AG04450 (cell line): Measurements from ENCODE around the gene ARHGAP22. TPM values are rescaled to one million over a fixed set of nuclear protein-coding genes. Genes with fewer than 3 reads are reported as not detected.

Experiments
- CTCF ChIA-PET: fragments of 300-600, 350-600 bp; formaldehyde crosslinking; extraction: SDS; loops from one replicate; lab custom pipeline; 2022; ENCODE audit warnings: antibody characterized with exemption, inconsistent platforms; lab: Charles Lee
- POLR2A ChIA-PET: fragments of 350-600 bp; formaldehyde crosslinking; extraction: SDS; loops from one replicate; lab custom pipeline; 2021; ENCODE audit warnings: antibody characterized with exemption, inconsistent platforms; lab: Yijun Ruan, JAX
- DNase-seq: peaks from one replicate; pipeline ENCODE4 v3.0.0-alpha.2; 2011; ENCODE audit warnings: low read depth, low spot score
- H3K27ac ChIP-seq: one replicate; pipeline ENCODE4 v1.5.1; 2012; ENCODE audit warnings: low read depth, low read length, control low read depth
- H3K27me3 ChIP-seq: one replicate; pipeline ENCODE4 v1.6.0; 2012; ENCODE audit warnings: low read length; ENCODE audit not compliant: control insufficient read depth, insufficient read depth
- H3K4me3 ChIP-seq: 2 replicates; pipeline ENCODE4 v1.5.1; 2011; ENCODE audit warnings: mild to moderate bottlenecking, low read depth, low read length, control low read depth
- H3K9me3 ChIP-seq: 2 replicates; pipeline ENCODE4 v1.5.1; 2012; ENCODE audit warnings: low read length; ENCODE audit not compliant: control insufficient read depth, insufficient read depth
- polyA plus RNA-seq: library from polyadenylated mRNA; depleted of rRNA; stranded (reverse); fragments of >200 nt; gene quantifications from 2 replicates; pipeline ENCODE4 v1.2.3, GENCODE V29; 2011
- TF ChIP-seq, protein P1 (sequence below): IDR thresholded peaks from 2 replicates; pipeline ENCODE4 v1.5.1; 2011; ENCODE audit warnings: low read depth, low read length, control low read depth, inconsistent platforms

Gene ARHGAP22
- polyA plus RNA-seq, 1 experiment = 8.2 TPM

DNA sequence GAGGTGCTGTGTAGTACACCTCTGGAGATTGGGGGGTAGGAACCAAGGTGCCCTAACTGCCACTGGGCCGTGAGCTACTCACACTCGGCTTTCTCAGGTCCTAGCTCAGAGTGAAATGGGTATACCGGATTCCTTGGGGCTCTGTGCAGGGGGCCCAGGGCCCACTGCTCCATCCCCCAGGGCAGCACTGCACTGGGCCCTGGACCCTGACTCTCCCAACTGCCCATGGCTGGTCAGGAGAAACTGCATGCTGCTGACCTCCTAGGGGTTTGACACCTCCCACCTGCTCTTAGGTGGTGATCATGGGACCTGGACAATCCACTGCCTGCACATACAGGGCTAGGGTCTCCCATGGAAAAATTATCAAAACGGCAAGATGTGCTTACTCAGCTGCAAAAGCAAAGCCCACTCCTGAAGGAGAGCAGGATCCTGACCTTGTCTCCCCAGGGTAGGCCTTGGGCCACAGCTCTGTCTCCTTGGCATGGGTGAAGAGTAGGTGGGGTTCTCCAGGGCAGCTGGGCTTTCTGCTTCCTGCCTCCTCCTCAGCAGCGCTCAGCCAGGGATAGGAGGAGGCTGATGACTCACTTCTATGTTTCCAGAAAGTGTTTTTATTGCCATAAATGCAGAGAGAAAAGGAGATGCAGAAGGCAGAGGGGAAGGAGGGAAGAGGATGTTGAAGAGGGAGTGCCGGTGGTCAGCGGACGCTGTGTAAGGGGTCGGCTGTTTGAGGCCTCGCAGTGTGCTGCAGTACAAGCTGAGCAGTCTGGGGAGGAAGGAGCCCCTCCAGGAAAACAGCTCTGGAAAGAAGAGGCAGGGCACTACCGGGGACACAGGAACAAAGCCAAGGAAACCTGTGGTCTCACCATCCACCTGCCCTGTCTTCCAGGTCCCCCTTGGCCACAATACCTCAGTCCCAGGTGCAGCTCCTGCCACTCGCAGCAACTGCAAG, 107.8 kb downstream of the ARHGAP22 start:
- Histone ChIP-seq H3K27ac (peak overlapping the region; percentile 78), H3K4me3 (no peak overlapping the region), H3K9me3 (no peaks in the 10 kb centered on the region), H3K27me3 (no peaks in the 10 kb centered on the region)
- TF ChIP-seq, protein P1, sequence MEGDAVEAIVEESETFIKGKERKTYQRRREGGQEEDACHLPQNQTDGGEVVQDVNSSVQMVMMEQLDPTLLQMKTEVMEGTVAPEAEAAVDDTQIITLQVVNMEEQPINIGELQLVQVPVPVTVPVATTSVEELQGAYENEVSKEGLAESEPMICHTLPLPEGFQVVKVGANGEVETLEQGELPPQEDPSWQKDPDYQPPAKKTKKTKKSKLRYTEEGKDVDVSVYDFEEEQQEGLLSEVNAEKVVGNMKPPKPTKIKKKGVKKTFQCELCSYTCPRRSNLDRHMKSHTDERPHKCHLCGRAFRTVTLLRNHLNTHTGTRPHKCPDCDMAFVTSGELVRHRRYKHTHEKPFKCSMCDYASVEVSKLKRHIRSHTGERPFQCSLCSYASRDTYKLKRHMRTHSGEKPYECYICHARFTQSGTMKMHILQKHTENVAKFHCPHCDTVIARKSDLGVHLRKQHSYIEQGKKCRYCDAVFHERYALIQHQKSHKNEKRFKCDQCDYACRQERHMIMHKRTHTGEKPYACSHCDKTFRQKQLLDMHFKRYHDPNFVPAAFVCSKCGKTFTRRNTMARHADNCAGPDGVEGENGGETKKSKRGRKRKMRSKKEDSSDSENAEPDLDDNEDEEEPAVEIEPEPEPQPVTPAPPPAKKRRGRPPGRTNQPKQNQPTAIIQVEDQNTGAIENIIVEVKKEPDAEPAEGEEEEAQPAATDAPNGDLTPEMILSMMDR = no peak
- peak; percentile 47 for DNase-seq
- ChIA-PET CTCF (interaction anchor here (1.0 to 2.5 kb wide), 2 partner anchors 133 to 160 kb away, joined by 3 to 8 read pairs; no protein-coding TSS in a partner anchor), POLR2A (no interaction called here)

DNA sequence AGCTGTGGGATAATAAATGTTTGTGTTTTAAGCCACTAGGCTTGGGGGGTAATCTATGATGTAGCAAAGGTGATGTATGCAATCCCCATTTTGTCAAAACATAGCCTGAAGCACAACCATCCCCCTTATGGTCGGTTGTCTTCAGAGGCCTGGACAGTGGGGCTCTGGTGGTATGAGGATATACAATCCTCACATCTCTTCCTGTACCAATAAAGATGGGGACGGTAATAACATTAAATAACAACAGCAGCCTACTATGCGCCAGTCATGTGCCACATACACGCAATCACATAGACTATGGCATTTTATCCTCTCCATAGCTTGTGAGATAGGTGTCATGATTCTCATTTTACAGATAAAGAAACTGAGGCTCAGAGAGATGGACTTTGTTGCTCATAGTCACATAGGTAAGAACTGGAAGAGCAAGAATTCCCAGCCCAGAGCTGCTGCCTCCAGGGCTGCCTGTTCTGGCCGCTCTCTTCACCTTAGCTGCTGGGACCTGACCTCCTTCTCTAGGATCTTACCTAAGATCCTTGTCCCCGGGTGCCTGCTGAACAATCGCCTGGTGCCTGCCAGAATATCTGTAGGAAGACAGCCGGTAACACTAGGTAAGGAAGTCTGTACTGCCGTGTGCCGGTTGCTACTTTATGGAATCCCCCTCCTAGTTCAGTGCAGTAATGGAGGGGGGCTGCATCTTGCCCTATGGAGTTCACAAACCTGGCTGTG, 108.6 kb downstream of the ARHGAP22 start:
- ChIA-PET POLR2A (no interaction called here), CTCF (interaction anchor here (1.0 to 2.5 kb wide), 2 partner anchors 132 to 160 kb away, joined by 3 to 8 read pairs; no protein-coding TSS in a partner anchor)
- H3K9me3 ChIP-seq = no peaks in the 10 kb centered on the region
- no peak overlapping the region for H3K27ac ChIP-seq
- DNase-seq = no peak
- H3K27me3 ChIP-seq = no peaks in the 10 kb centered on the region
- H3K4me3 ChIP-seq = no peak overlapping the region
- TF ChIP-seq, protein P1 = no peak

DNA sequence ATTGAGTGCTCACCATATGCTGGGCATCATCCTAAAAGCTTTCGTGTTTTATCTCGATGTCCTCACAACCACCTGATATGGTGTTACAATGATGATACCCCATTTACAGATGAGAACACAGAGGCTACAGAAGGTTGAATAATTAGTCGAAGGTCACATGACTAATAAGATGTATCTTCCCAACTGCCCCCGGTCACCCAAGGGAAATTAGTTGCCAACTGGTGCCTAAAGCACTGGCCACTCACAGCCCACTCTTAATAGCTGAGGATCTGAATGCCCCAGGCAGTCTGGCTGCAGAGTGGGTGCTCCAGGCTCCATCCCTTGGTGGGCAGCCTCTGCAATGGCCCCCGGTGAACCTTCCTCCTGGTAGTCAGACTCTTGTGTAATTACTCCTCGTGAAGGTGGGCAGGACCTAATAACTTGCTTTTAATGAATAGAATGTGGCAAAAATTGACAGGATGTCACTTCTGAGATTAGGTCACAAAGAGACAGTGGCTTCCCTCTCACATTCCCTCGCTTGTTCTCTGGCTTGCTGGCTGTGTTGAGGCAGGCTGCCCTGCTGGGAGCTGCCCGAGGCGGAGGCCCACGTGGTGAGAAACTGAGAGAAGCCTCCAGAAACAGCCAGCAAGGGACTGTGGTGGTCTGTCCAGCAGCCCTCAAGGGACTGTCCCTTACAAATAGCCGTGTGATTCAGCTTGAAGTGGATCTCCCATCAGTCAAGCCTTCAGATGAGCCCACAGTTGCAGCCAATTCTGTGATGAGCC, 109.4 kb downstream of the ARHGAP22 start:
- Histone ChIP-seq H3K27ac (no peak overlapping the region), H3K9me3 (no peaks in the 10 kb centered on the region), H3K27me3 (no peaks in the 10 kb centered on the region), H3K4me3 (no peak overlapping the region)
- POLR2A ChIA-PET = no interaction called here
- no peak for DNase-seq
- TF ChIP-seq, protein P1 = no peak
- CTCF ChIA-PET = interaction anchor here (1.6 to 2.5 kb wide), 2 partner anchors 161 kb away, joined by 4 to 8 read pairs; no protein-coding TSS in a partner anchor

DNA sequence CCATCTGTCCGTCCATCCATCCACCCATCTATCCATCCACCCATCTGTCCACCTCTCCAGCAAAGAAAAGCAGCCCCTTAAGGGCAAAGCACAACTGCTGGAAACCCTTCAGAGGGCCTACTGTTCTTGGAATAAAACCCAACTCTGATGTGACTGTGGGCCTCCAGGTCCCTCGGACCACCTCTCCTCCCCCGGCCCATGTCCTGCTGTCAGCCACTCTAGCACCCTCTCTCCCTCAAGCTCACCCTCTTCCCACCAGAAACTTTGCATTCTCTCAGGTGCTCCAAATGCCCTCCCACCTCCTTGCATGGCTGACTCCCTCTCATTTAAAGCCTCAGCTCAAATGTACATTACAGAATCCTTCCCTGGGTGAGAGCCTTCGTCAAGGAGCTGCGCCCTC, 110.3 kb downstream of the ARHGAP22 start:
- Histone ChIP-seq H3K27ac (no peak overlapping the region), H3K27me3 (no peaks in the 10 kb centered on the region), H3K9me3 (no peaks in the 10 kb centered on the region), H3K4me3 (no peak overlapping the region)
- TF ChIP-seq, protein P1 = no peak
- DNase-seq = no peak
- ChIA-PET POLR2A (no interaction called here), CTCF (interaction anchor here (1.6 kb wide), 1 partner anchor 162 kb away, joined by 4 read pairs; no protein-coding TSS in a partner anchor)
